NK-92 treated with Interleukin-12 subunit alpha and Interleukin-12 subunit beta, amount 100 ng/mL, for 24 hours (cell line): Measurements from ENCODE around the gene RANGAP1.
"Not testable (repeated sequence)": the region's sequence is repeated elsewhere in the genome, so short reads cannot be mapped to it uniquely, and the experiment has no call there.

Experiments used
- DNase-seq: peaks from one replicate; lab custom pipeline; 2025; lab: John Stamatoyannopoulos, UW

Gene RANGAP1

DNA sequence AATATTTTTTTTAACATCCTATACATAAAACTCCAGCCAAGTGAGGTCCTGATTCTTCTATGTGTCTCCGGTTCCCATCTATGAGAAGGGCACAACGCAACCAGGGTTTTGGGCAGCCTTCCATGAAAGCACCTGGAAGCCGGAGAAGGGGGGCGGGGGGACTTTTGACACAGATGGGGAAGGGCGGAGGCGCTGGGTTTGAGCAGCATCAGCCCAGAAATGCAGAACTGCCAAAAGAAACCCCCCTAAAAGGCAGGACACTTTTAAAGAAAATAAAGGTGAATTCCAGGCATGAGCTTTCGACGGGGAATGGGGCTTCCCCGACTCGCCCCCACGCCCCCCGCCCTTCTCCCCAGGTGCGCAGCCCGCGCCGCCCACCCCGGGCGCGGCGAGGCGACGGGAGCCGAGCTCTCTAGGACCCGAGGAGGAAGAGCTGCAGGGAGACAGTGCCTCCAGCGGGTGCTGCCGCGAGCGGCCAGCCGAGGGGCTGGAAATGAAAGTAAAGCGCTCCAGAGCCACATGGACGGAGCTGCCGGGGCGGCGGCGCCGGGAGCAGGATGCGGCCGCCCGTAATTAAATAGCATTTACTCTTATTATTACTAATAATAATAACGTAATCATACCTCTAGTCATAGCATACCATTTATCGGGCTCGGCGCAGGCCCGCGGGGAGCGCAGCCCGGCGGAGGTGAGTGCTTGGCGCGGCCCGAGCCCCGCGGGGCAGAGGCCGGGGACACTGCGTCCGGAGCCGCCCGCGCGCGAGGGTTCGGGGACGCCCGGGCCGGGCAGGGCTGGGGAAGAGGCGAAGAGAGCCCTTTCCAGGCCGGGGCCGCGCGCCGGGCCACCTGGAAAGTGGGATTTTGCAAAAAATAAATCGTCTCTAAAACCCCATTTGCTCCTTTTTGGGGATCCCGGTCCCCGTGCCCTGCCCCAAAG, 15.4 kb upstream of the RANGAP1 start, which contains the start of gene ZC3H7B:
ZC3H7B (plus strand) TSS at position 441 of the 936 bp plus-strand sequence. CDS start 19,136 bp downstream, outside the sequence.
- DNase-seq = peak; percentile 61

DNA sequence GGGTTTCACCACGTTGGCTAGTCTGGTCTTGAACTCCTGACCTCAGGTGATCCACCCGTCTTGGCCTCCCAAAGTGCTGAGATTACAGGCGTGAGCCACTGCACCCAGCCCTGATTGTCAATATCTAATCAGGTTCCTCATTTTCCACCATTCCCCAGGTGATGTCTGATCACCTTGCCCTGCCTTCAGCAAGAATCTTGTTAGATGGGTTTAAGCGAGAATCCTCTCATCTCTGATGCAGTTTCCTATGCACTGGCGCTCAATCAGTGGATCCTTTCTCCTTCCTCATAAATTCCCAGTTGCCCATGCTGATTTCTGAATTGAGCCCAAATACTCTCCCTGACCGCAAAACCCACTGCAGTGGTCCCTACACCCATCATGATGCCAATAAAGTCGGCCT, 14.7 kb upstream of the RANGAP1 start:
- DNase-seq = no peak

DNA sequence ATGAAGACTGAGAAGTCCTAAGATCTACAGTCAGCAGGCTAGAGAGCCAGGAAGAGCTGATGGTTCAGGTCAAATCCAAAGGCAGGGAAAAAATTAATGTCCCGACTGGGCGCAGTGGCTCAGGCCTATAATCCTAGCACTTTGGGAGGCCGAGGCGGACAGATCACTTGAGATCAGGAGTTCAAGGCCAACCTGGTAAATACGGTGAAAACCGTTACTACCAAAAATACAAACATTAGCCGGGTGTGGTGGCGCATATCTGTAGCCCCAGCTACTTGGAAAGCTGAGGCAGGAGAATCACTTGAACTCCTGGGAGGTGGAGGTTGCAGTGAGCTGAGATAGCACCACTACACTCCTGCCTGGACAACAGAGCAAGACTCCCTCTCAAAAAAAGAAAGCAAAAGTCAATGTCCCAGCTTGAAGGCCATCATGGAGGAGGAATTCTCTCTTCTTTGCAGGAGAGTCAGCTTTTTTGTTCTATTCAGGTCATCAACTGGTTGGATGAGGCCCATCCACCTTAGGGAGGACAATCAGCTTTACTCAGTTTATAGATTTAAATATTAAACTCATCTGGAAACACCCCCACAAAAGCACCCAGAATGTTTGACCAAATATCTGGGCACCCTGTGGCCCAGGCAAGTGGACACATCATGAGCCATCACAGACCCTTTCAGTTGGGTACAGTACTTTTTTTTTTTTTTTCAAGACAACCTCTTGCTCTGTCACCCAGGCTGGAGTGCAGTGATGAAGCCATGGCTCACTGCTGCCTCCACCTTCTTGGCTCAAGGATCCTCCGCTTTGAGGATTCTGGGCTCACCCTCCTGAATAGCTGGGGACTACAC, 11.1 kb upstream of the RANGAP1 start:
- DNase-seq = no peak

DNA sequence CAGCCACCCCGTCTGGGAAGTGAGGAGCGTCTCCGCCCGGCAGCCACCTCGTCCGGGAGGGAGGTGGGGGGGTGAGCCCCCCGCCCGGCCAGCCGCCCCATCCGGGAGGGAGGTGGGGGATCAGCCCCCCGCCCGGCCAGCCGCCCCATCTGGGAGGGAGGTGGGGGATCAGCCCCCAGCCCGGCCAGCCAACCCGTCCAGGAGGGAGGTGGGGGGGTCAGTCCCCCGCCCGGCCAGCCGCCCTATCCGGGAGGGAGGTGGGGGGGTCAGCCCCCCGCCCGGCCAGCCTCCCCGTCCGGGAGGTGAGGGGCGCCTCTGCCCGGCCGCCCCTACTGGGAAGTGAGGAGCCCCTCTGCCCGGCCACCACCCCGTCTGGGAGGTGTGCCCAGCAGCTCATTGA, 8.8 kb upstream of the RANGAP1 start:
- DNase-seq = not testable (repeated sequence)

DNA sequence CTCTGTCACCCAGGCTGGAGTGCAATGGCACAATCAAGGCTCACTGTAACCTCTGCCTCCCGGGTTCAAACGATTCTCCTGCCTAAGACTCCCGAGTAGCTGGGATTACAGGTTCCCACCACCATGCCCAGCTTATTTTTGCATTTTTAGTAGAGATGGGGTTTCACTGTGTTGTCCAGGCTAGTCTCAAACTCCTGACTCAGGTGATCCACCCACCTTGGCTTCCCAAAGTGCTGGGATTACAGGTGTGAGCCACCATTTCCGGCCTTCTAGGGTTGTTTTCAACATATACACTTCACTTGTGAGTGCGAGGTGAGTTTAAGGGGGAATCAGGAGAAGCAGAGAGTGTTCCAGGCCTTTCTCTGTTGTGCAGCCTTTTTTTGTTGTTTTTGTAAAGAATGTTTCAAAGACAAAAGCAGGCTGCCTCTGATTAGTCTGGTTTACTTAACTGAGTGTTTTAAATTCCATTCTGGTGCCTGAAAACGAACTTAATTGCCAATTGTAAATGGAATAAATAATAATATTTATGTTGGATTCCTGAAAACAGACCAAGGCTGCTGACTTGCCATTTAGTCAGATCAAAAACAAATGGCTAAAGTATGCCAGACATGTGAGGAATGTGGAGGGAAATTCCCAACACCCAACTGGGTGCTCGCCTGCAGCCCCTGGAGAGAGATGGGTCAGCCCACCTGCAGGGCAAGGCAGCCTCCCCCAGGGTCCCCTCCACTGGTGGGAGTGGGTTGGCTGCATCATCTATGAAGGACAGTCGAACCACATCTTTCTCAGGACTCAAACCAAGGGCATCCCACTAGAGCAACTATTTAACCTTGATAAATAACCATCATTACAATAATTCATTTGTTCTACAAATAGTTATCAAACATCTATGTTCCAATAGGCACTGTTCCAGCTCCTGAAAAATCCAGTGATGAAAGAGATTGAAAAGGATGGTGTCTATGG, 4.6 kb upstream of the RANGAP1 start:
- DNase-seq = no peak

GRCh38 chr22:41289671-41290070, 3.7 kb upstream of the RANGAP1 start:
- DNase-seq = no peak

- no peak for DNase-seq
Observed at GRCh38 chr22:41288245-41288946, 2.4 kb upstream of the RANGAP1 start.

- DNase-seq = no peak
Observed at GRCh38 chr22:41286639-41287091, 678 bp upstream of the RANGAP1 start.

- no peak for DNase-seq
Observed at GRCh38 chr22:41285441-41285819, 557 bp downstream of the RANGAP1 start.

DNA sequence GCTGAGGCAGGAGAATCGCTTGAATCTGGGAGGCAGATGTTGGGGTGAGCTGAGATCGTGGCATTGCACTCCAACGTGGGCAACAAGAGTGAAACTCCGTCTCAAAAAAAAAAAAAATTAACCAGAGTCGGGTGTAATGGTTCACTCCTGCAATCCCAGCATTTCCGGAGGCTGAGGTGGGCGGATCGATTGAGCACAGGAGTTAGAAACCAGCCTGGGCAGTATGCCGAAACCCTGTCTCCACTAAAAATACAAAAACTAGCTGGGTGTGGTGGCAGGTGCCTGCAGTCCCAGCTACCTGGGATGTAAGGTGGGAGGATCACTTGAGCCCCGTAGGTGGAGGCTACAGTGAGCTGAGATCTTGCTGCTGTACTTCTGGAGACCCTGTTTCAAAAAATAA, 1.5 kb downstream of the RANGAP1 start:
- DNase-seq = no peak

DNA sequence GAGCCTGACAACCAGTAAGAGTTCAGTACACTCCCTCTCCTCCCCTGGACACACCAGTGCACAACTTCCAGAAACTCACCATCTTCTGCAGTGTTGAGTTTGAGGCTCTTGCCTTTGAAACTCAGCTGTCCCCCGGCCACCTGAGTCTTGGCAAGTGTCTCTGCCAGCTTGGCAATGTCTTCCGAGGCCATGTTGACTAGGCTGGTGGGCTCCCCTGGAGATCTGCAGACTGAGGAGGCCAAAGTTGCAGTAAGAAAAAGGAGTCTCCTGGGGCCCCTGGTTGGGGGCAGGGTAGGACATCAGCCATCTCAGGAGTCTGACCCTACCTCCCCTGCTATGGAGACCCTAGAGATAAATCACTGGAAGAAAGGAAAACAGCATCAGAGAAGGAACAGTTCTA, 5.1 kb downstream of the RANGAP1 start:
- no peak for DNase-seq

GRCh38 chr22:41280065-41280464, 5.9 kb downstream of the RANGAP1 start:
- no peak for DNase-seq

DNA sequence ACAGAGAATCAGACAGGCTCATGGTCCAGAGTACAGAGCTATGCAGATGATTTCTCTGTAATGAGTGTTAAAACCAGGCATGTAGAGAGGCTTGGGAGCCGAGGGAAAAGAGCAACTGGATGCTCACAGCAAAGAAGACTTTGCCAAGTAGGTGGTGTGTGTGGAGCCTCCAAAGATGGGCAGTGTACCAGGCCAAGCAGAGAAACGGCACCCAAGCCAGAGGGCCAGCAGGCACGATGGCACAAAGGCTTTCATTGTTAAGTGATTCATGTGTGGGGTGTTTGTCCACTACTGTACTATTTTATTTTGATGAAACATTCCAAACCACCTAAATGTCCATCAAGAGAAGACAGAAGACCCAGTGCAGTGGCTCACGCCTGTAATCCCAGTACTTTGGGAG, 11.1 kb downstream of the RANGAP1 start:
- DNase-seq = no peak

DNA sequence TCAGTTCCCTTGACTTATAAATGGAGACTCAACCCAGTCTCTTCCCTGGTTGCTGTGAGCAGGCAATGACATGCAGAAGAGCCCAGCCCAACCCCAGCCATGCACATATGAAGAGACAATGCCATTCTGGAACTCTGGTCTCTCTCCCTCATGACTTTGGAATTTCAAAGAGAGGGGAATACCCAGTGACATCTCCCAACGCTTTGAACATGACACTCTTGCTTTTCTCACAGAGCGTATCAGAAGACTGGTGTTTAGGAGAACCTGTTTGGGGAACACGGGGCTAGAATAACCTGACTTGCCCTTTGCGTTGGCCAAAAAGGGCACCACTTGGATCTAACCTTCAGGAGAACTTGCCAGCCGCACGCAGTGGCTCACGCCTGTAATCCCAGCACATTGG, 12.9 kb downstream of the RANGAP1 start:
- DNase-seq = no peak

DNA sequence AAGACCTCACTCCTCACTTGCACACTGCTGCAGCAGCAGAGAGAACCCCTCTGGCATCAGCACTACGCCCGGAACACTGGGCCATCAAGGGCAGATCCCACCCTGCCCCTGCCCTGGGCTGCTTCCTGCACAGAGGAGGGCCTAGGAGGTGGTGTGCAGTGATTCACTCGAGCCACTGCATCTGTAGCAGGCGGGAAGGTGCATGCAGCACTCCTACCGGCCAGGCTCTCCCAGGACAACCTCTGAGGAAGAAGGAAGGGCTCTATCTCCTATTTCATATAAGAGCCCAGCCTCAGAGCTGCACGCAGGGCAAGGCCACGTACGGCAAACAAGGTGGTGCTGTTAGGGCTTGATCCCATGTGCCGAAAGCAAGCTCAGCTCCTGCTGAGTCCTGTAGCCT, 14.2 kb downstream of the RANGAP1 start:
- no peak for DNase-seq

DNA sequence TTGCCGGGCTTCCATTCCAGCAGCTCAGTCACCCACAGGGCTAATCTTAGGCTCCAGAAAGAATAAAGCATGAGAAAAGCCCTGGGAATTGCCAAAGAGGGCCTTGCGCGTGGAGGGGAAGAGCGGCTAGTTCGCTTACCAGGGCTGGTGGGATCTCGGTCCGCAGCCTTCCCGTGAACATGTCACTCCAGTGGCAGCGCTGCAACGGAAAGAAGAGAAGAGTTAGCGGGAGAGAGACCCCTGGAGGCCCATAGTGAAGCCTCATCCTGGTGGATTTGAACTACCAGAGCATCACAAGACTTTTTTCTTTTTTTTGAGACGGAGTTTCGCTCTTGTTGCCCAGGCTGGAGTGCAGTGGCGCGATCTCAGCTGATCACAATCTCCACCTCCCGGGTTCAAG, 18.0 kb downstream of the RANGAP1 start:
- no peak for DNase-seq

- no peak for DNase-seq
Observed at GRCh38 chr22:41264408-41264941, 21.5 kb downstream of the RANGAP1 start.

DNA sequence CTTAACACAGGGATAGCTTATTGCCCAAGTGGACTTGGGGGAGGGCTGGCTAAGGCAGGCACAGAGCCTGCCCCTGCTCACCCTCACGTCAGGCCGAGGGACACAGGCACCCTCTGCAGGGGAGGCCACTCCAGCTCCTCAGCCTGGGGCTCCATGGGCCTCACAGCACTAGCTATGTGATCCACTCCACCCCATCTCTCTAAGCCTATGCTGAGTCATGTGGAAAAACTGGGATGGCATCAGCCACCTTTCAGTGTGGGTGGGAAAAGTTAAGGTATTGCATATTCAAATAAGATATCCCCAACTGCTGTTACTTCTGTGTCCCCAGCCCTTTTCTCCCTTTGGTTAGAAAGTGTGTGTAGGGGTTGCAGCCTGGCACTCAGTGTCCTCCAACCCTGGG, 22.3 kb downstream of the RANGAP1 start:
- DNase-seq = no peak

GRCh38 chr22:41262250-41262765, 23.7 kb downstream of the RANGAP1 start:
- no peak for DNase-seq

DNA sequence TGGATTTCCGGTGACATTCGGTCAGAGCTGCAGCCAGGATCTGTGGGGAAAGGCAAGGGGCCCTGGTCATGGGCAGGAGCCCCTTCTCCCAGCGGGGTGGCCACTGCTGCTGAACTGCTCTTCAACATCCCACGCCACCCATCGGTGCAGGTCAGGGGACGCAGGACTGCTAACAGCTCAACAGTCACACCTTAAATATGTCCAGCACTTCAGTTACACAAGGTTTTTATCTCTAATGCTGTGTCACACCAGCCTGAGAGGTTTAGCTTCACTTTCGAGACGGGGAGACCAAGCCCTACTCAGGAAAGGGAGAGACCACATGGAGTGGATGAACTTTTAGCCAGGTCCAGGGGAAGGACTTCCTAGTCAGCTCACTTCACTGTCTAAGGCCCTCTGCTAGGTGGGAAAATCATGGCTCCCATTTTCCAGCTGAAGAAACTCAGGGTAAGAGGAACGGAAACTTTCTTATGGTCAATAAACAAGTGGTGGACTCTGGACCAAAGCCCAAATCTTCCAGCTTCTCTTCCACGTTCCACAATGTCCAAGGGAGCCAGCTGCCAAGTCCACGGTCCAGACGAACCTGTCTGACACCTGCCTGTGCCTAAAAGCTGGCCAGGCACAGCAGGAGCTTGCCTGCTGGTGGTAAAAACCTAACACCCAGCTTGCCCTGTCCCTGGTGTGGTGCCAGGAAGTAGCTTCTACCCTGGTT, 24.3 kb downstream of the RANGAP1 start:
- DNase-seq = no peak
